ENCODE measurements around the gene SDC1. TPM values are rescaled to one million over a fixed set of nuclear protein-coding genes. Genes with fewer than 3 reads are reported as not detected.

SDC1 gene
- total RNA-seq, 1 donor from 2014 or later = 0.26 TPM

DNA sequence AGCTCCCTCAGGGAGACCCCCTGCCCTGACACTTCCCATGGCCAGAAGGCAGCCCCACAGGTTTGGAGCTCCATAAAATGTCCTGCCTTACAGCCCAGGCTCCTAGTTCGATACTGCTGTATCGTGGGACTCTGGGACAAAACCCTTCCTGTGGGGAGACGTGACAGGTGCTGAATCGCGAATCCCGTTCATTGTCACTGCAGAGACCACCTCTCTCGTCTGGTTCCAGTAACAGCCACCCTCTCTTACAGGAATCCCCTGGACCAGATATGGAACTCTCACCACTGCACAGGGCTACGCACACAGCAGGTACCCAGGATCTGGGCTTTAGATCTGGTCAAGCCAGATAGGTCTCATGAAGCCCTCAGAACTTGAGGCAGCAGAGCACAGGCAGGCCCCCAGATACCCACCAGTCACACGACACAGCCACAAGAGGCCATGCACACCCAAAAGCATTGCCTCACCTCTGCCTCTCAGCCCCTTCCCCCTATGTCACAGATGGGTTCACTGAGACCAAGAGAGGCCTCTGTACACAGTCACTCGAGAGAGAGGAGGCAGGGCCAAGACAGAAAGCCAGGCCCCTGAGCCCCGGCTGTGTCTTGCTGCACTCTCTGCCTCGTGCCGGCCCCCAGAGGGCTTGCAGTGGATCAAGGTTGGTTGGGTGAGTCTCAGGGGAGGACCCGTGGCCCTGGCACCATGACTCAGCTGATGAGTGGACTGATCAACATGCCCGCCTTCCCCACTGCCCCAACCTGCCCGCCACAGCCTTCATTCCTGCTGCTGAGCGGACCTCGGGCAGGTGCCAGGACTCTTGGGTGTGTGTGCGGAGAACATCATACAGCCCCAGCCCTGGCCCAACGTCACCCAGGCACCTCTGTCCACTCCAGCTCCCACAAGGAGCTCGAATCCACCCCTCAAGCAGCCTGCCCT lies 7.6 kb downstream of the SDC1 start:
- Mint-ChIP-seq H3K27me3 (ENCODE audit: insufficient read depth) (peaks cover 29% of the 10 kb centered on the region), H3K27ac (no peak overlapping the region), H3K4me1 (ENCODE audit: low read depth) (no peaks in the 10 kb centered on the region), H3K9me3 (no peaks in the 10 kb centered on the region), H3K4me3 (no peak overlapping the region), H3K36me3 (ENCODE audit: low read depth) (no peaks in the 10 kb centered on the region)
- DNase-seq (ENCODE audit: low spot score) = no peak
- intact Hi-C loops (cut with micrococcal nuclease) = no loop called here

GRCh38 chr2:20216130-20217025 lies 8.6 kb downstream of the SDC1 start:
- peaks cover 19% of the 10 kb centered on the region for H3K27me3 Mint-ChIP-seq (ENCODE audit: insufficient read depth)
- H3K27ac Mint-ChIP-seq = no peak overlapping the region
- H3K4me1 Mint-ChIP-seq (ENCODE audit: low read depth) = no peaks in the 10 kb centered on the region
- no peaks in the 10 kb centered on the region for H3K9me3 Mint-ChIP-seq
- no peak for DNase-seq (ENCODE audit: low spot score)
- intact Hi-C loops (cut with micrococcal nuclease) = no loop called here
- no peak overlapping the region for H3K4me3 Mint-ChIP-seq
- no peaks in the 10 kb centered on the region for H3K36me3 Mint-ChIP-seq (ENCODE audit: low read depth)

GRCh38 chr2:20215183-20216040 lies 9.5 kb downstream of the SDC1 start:
- DNase-seq (ENCODE audit: low spot score) = no peak
- intact Hi-C loops (cut with micrococcal nuclease) = no loop called here
- Mint-ChIP-seq H3K36me3 (ENCODE audit: low read depth) (no peaks in the 10 kb centered on the region), H3K4me1 (ENCODE audit: low read depth) (no peaks in the 10 kb centered on the region), H3K27me3 (ENCODE audit: insufficient read depth) (peaks cover 10% of the 10 kb centered on the region), H3K4me3 (no peak overlapping the region), H3K9me3 (no peaks in the 10 kb centered on the region), H3K27ac (no peak overlapping the region)

DNA sequence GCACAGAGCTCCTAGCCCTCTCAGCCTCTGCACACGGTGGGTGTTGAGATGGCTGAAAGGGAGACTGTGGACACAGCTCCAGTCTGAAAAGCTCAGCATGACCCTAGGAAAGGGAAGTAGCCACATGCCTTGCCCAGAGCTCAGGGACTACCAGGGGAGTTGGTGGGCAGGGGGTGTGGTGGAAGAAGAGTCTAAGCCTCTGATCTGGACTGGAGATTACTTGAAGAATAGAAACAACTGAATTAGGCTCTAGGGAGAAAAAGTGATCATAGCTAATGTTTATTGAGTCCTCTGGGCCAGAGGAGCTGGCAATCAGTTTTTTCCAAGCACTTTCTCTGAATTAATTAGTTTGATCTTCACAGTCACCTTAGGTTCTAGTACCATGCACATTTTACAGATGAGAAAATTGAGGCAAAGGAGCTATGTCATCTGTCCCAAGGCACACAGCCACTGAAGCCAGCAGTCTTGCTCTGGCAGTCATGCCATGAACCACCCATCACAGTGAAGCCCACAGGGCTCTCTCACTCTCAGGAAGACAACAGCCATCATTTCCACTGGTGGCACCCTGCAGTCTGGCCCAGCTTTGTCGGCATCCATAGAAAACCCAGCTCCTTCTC lies 10.3 kb downstream of the SDC1 start:
- Mint-ChIP-seq H3K4me3 (no peak overlapping the region), H3K27me3 (ENCODE audit: insufficient read depth) (peaks cover 4% of the 10 kb centered on the region), H3K9me3 (no peaks in the 10 kb centered on the region), H3K36me3 (ENCODE audit: low read depth) (no peaks in the 10 kb centered on the region), H3K4me1 (ENCODE audit: low read depth) (no peaks in the 10 kb centered on the region), H3K27ac (no peak overlapping the region)
- intact Hi-C loops (cut with micrococcal nuclease) = no loop called here
- DNase-seq (ENCODE audit: low spot score) = no peak

DNA sequence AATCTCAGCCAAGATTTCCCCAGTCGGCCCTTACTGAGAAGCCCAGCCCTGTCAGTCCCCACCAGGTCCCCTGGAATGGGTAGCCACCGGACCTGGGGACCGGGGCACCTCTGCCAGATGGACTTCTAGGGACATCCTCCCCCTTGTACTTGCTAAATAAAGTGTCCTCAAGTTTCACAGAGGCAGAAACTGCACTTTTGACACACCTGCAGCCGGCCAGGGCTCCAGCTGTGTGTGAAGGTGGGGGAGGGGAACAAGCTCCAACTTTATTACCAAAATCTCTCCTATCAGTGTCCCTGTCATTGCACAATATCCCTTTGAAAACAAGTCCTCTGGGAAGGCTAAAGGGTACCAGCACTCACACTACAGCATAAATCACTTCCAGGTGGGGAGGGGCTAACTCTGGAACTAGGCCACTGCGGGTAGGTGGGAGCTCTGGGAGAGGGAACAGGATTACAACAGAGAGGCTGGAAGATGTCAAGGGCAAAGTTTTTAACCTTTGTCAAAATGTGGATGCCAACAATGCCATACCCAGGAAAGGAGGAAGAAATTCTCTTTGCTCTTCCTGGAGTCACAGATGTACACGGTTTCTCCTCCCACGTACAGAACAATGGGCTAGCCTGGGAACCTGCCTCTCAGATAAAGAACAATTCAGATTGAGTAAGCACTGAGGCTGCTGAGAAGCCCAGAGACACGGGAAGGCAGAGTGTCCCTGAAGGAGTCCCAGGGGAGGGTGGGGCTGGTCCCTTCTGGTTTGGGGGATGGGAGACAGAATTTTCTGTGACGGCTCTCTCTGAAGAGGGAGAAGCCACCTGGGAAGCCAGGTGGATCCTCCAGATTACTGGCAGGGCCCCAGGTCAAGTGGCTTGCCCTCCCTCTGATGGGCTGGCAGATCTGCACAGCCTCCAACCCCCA lies 11.0 kb downstream of the SDC1 start:
- DNase-seq (ENCODE audit: low spot score) = no peak
- no peaks in the 10 kb centered on the region for H3K9me3 Mint-ChIP-seq
- no peak overlapping the region for H3K4me3 Mint-ChIP-seq
- intact Hi-C loops (cut with micrococcal nuclease) = no loop called here
- no peak overlapping the region for H3K27ac Mint-ChIP-seq
- peaks cover 4% of the 10 kb centered on the region for H3K27me3 Mint-ChIP-seq (ENCODE audit: insufficient read depth)
- no peaks in the 10 kb centered on the region for H3K4me1 Mint-ChIP-seq (ENCODE audit: low read depth)
- H3K36me3 Mint-ChIP-seq (ENCODE audit: low read depth) = no peaks in the 10 kb centered on the region

- Mint-ChIP-seq H3K4me1 (ENCODE audit: low read depth) (no peaks in the 10 kb centered on the region), H3K4me3 (no peak overlapping the region), H3K27ac (no peak overlapping the region), H3K9me3 (no peaks in the 10 kb centered on the region), H3K27me3 (ENCODE audit: insufficient read depth) (peaks cover 4% of the 10 kb centered on the region), H3K36me3 (ENCODE audit: low read depth) (no peaks in the 10 kb centered on the region)
- no peak for DNase-seq (ENCODE audit: low spot score)
- intact Hi-C loops (cut with micrococcal nuclease) = no loop called here
These were observed 11.9 kb downstream of the SDC1 start for GRCh38 chr2:20212871-20213503.

DNA sequence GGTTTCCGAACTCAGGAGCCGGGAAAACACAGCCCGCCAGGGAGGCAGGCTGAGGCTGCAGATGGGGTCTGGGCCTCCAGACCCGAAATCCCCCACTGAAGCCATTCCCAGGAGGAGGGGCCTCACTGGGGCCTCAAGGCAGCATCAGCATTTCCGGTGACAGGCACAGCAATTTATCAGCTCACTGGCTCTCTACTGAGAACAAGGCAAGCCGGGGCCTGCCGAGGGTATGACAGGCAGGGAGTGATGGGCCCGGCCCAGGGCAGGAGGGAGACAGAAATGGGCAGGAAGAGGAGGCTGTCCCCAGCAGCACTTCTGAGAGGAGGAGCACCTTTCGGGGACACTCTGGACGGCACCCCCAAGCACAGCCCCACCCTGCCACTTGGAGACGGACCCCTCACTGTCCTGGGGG lies 12.5 kb downstream of the SDC1 start:
- H3K27ac Mint-ChIP-seq = no peak overlapping the region
- no peak overlapping the region for H3K4me3 Mint-ChIP-seq
- intact Hi-C loops (cut with micrococcal nuclease) = no loop called here
- no peaks in the 10 kb centered on the region for H3K9me3 Mint-ChIP-seq
- H3K36me3 Mint-ChIP-seq (ENCODE audit: low read depth) = no peaks in the 10 kb centered on the region
- no peak for DNase-seq (ENCODE audit: low spot score)
- H3K4me1 Mint-ChIP-seq (ENCODE audit: low read depth) = no peaks in the 10 kb centered on the region
- H3K27me3 Mint-ChIP-seq (ENCODE audit: insufficient read depth) = peaks cover 4% of the 10 kb centered on the region

GRCh38 chr2:20211860-20212458 lies 13.0 kb downstream of the SDC1 start:
- Mint-ChIP-seq H3K27me3 (ENCODE audit: insufficient read depth) (peaks cover 4% of the 10 kb centered on the region), H3K9me3 (no peaks in the 10 kb centered on the region), H3K4me3 (no peak overlapping the region), H3K27ac (no peak overlapping the region), H3K36me3 (ENCODE audit: low read depth) (no peaks in the 10 kb centered on the region), H3K4me1 (ENCODE audit: low read depth) (no peaks in the 10 kb centered on the region)
- intact Hi-C loops (cut with micrococcal nuclease) = no loop called here
- no peak for DNase-seq (ENCODE audit: low spot score)

- peaks cover 4% of the 10 kb centered on the region for H3K27me3 Mint-ChIP-seq (ENCODE audit: insufficient read depth)
These were observed 13.5 kb downstream of the SDC1 start for GRCh38 chr2:20211420-20211819.

DNA sequence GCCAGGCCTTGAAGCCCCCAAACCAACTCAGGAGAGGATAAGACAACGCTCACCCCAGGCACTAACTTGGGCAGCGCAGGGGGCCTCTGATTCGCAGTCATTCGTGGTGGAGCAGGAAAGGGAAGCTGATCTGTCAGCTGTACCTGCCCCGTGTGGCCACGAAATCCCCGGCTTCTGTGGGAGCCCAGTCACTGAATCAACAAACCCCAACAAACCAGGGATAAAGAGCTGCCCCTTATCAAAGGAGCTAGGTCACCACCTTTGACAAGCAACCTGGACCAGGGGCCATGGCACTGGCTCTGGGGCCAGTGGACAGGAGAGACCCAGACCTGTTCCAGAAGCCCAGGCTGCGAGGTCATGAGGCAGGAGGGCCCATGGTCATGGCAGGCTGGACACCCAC lies 14.5 kb downstream of the SDC1 start:
- no peaks in the 10 kb centered on the region for H3K4me1 Mint-ChIP-seq (ENCODE audit: low read depth)
- no peaks in the 10 kb centered on the region for H3K9me3 Mint-ChIP-seq
- intact Hi-C loops (cut with micrococcal nuclease) = no loop called here
- no peak overlapping the region for H3K27ac Mint-ChIP-seq
- peaks cover 4% of the 10 kb centered on the region for H3K27me3 Mint-ChIP-seq (ENCODE audit: insufficient read depth)
- no peaks in the 10 kb centered on the region for H3K36me3 Mint-ChIP-seq (ENCODE audit: low read depth)
- no peak overlapping the region for H3K4me3 Mint-ChIP-seq
- DNase-seq (ENCODE audit: low spot score) = no peak

More at GRCh38 chr2:20211420-20211819, 13.5 kb downstream of the SDC1 start:
- no peak overlapping the region for H3K4me3 Mint-ChIP-seq
- no peaks in the 10 kb centered on the region for H3K36me3 Mint-ChIP-seq (ENCODE audit: low read depth)
- H3K27ac Mint-ChIP-seq = no peak overlapping the region
- H3K4me1 Mint-ChIP-seq (ENCODE audit: low read depth) = no peaks in the 10 kb centered on the region
- H3K9me3 Mint-ChIP-seq = no peaks in the 10 kb centered on the region
- intact Hi-C loops (cut with micrococcal nuclease) = no loop called here
- no peak for DNase-seq (ENCODE audit: low spot score)
